K562 (cell line): Measurements from ENCODE around the gene VWA3B. TPM values are rescaled to one million over a fixed set of nuclear protein-coding genes. Genes with fewer than 3 reads are reported as not detected.

ENCODE experiments used
- ATAC-seq: fragments of 200-7000 bp; cut with Tn5 transposase; 3 replicates; pipeline ENCODE4 v1.9.1; 2020; ENCODE audit warnings: moderate library complexity
- BruUV-seq: library from RNA; stranded (reverse); fragments of 400-500 nt; replicated peaks from 2 replicates; lab custom pipeline; 2021; lab: Mats Ljungman, UMichigan
- CTCF ChIA-PET: fragments of 300-600 bp; formaldehyde crosslinking; extraction: SDS; loops from one replicate; lab custom pipeline; 2021; ENCODE audit warnings: low intra/inter-chr PET ratio; lab: Yijun Ruan, JAX
- POLR2A ChIA-PET: fragments of 300-600, 350-650 bp; sonication (Branson Sonifier 250); formaldehyde crosslinking; extraction: SDS; loops from one replicate; lab custom pipeline; 2021; ENCODE audit warnings: antibody characterized with exemption, inconsistent platforms; lab: Yijun Ruan, JAX
- DNase-seq, 4 experiments: peaks; one replicate each; pipeline versions ENCODE4 v3.0.0 to v3.0.0-alpha.2; 2011 to 2018; ENCODE audit warnings: low spot score in 3 of 4, mixed read lengths in 3 of 4; ENCODE audit errors: extremely low read depth in 1 of 4
- FAIRE-seq: peaks from 2 replicates; lab custom pipeline; 2011; peaks lifted over from hg19 to GRCh38; lab: Jason Lieb, UNC
- H2AFZ ChIP-seq: 2 replicates; pipeline ENCODE4 v1.6.0; 2011; ENCODE audit warnings: low read depth, low read length, control low read depth, inconsistent platforms
- H3K27ac ChIP-seq: fragments of 200-600 bp; 3 replicates; pipeline ENCODE4 v1.8.0; 2011; ENCODE audit warnings: low read depth, mild to moderate bottlenecking, control low read depth, inconsistent platforms, low read length, moderate library complexity, mixed read lengths; ENCODE audit errors: extremely low read depth
- H3K27me3 ChIP-seq, 2 experiments: fragments of 300-600 bp in 1 of 2; 2 replicates in 1 of 2; 3 replicates in 1 of 2; pipeline versions ENCODE4 v1.6.0 to v1.8.0; 2011; ENCODE audit warnings: inconsistent platforms in 2 of 2, low read length in 2 of 2, mild to moderate bottlenecking in 1 of 2, mixed read lengths in 1 of 2, moderate library complexity in 1 of 2; ENCODE audit not compliant: control insufficient read depth in 2 of 2, insufficient read depth in 2 of 2
- H3K36me3 ChIP-seq: fragments of 300-600 bp; 3 replicates; pipeline ENCODE4 v1.8.0; 2011; ENCODE audit warnings: mild to moderate bottlenecking, low read length, inconsistent platforms; ENCODE audit not compliant: control insufficient read depth, insufficient read depth
- H3K4me1 ChIP-seq, 2 experiments: fragments of 200-600 bp in 1 of 2; replicated peaks in 1 of 2; 2 replicates in 1 of 2; 3 replicates in 1 of 2; pipeline versions ENCODE4 v1.5.1 to v1.8.0; 2011; ENCODE audit warnings: inconsistent platforms in 2 of 2, low read length in 2 of 2, mild to moderate bottlenecking in 1 of 2, mixed read lengths in 1 of 2, moderate library complexity in 1 of 2; ENCODE audit not compliant: control insufficient read depth in 2 of 2, insufficient read depth in 2 of 2
- H3K4me2 ChIP-seq: 2 replicates; pipeline ENCODE4 v1.6.1; 2011; ENCODE audit warnings: low read length, control low read depth, inconsistent platforms, mixed read lengths; ENCODE audit not compliant: insufficient read depth
- H3K4me3 ChIP-seq: fragments of 200-600 bp; sonication (generic), shearing (Covaris generic); 2 replicates; pipeline ENCODE4 v1.5.1; 2016; ENCODE audit warnings: control low read depth, inconsistent platforms
- H3K79me2 ChIP-seq: fragments of 200-600 bp; 3 replicates; pipeline ENCODE4 v1.8.0; 2011; ENCODE audit warnings: low read length, inconsistent platforms; ENCODE audit not compliant: control insufficient read depth, insufficient read depth
- H3K9ac ChIP-seq, 2 experiments: 2 replicates each; pipeline versions ENCODE4 v1.6.0 to v1.6.1; 2011; ENCODE audit warnings: low read depth in 2 of 2, low read length in 2 of 2, control low read depth in 1 of 2, inconsistent platforms in 1 of 2, mild to moderate bottlenecking in 1 of 2, mixed read lengths in 1 of 2; ENCODE audit not compliant: insufficient read depth in 1 of 2
- H3K9me1 ChIP-seq: one replicate; pipeline ENCODE4 v1.6.0; 2011; ENCODE audit warnings: inconsistent platforms, mild to moderate bottlenecking, low read length, moderate library complexity; ENCODE audit not compliant: control insufficient read depth, insufficient read depth
- H3K9me3 ChIP-seq: replicated peaks from 2 replicates; pipeline ENCODE4 v1.5.1; 2011; ENCODE audit warnings: low read depth, low read length, inconsistent platforms; ENCODE audit not compliant: control insufficient read depth, insufficient read depth
- H4K20me1 ChIP-seq: replicated peaks from 2 replicates; pipeline ENCODE4 v1.6.1; 2011; ENCODE audit warnings: low read length, inconsistent platforms, mixed read lengths; ENCODE audit not compliant: control insufficient read depth, insufficient read depth
- IFI16 ChIP-seq: fragments of 250-450 bp; sonication (Bioruptor Pico); IDR thresholded peaks from 2 replicates; pipeline ENCODE4 v2.1.2; 2022; ENCODE audit warnings: mild to moderate bottlenecking, inconsistent platforms
- LEF1 ChIP-seq: fragments of 450-650 bp; IDR thresholded peaks from 2 replicates; pipeline ENCODE4 v1.6.1; 2016; ENCODE audit warnings: mild to moderate bottlenecking
- NR1H2 ChIP-seq: sonication (generic); formaldehyde crosslinking; IDR thresholded peaks from 2 replicates; pipeline ENCODE4 v1.4.0; 2020; ENCODE audit warnings: mild to moderate bottlenecking, missing genetic modification reagents
- NR2C1 ChIP-seq, 2 experiments: fragments of 450-650 bp; IDR thresholded peaks; 2 replicates each; pipeline ENCODE4 v1.6.1; 2017; ENCODE audit warnings: mild to moderate bottlenecking in 2 of 2, antibody characterized with exemption in 1 of 2, inconsistent platforms in 1 of 2, missing compliant biosample characterization in 1 of 2, missing genetic modification characterization in 1 of 2
- SRF ChIP-seq, 2 experiments: fragments of 250-450, 450-650 bp in 1 of 2; sonication (Bioruptor Pico) in 1 of 2; sonication (generic) in 1 of 2; formaldehyde crosslinking; IDR thresholded peaks; 2 replicates each; pipeline versions ENCODE4 v1.5.0 to v1.5.1; 2020 to 2022; ENCODE audit warnings: mild to moderate bottlenecking in 1 of 2, missing genetic modification reagents in 1 of 2
- ZBTB2 ChIP-seq: fragments of 450-650 bp; IDR thresholded peaks from 2 replicates; pipeline ENCODE4 v1.6.1; 2016; ENCODE audit warnings: antibody characterized with exemption
- WGBS: fragments of 100-300 bp; shearing (Covaris generic); methylation state at CpG from one replicate; pipeline ENCODE4 v1.1.6; 2016; ENCODE audit warnings: low coverage, mixed read lengths; ENCODE audit not compliant: insufficient coverage; ENCODE audit errors: missing lambda C conversion rate; 5-methylcytosine and 5-hydroxymethylcytosine counted together
- in situ Hi-C: fragments of 300-500 bp; cut with MboI; formaldehyde crosslinking; loops from 4 replicates; pipeline ENCODE4 v1.15.0; 2018; ENCODE audit warnings: inconsistent platforms, mixed read lengths
- intact Hi-C: fragments of 100-400 bp; cut with micrococcal nuclease; formaldehyde crosslinking; loops from 2 replicates; pipeline ENCODE4 v1.14.2; 2022
- polyA plus RNA-seq, 8 experiments: library from polyadenylated mRNA; depleted of rRNA in 4 of 8; stranded (reverse) in 5 of 8; unstranded in 3 of 8; fragments of >200 nt; fragmentation: Nextera tagmentation in 2 of 8; fragmentation: Illumina TruSeq in 1 of 8; extraction: Ambion mirVana in 2 of 8; extraction: Trizol in 1 of 8; gene quantifications; 2 replicates each; pipeline versions ENCODE4 v1.2.1 to v1.2.3, GENCODE V29; 2011 to 2014; ENCODE audit warnings: inconsistent platforms in 1 of 8, missing spikeins in 1 of 8
- total RNA-seq, 7 experiments: library from RNA; depleted of rRNA in 6 of 7; stranded (reverse); fragments of >200 nt in 6 of 7; fragmentation: Illumina TruSeq in 2 of 7; extraction: Trizol in 2 of 7; gene quantifications; 2 replicates each; pipeline versions ENCODE4 v1.2.1 to v1.2.3, GENCODE V29; 2011 to 2021; ENCODE audit warnings: low replicate concordance in 1 of 7
- TF ChIP-seq, protein P1 (sequence below): sonication (generic); formaldehyde crosslinking; IDR thresholded peaks from 2 replicates; pipeline ENCODE4 v1.8.0; 2022; ENCODE audit warnings: missing genetic modification reagents, mild to moderate bottlenecking, moderate library complexity, borderline replicate concordance

Gene VWA3B
- total and polyA plus RNA-seq, 9 of the 15 experiments (the other 6 are each of a cell fraction or from before 2014, with no cell fraction given), result not detected

- no peaks in the 10 kb centered on the region for H3K9me3 ChIP-seq
- H3K4me1 ChIP-seq, result no peaks in the 10 kb centered on the region
- TF ChIP-seq SRF (CRISPR knock-in tag; IDR thresholded peaks at IDR 0.05) (no peak), IFI16 (no peak), LEF1 (no peak), ZBTB2 (no peak), NR1H2 (CRISPR knock-in tag) (no peak), NR2C1 (IDR thresholded peaks at IDR 0.05) (no peak), NR2C1 (tag; IDR thresholded peaks at IDR 0.05) (no peak)
- TF ChIP-seq, protein P1, sequence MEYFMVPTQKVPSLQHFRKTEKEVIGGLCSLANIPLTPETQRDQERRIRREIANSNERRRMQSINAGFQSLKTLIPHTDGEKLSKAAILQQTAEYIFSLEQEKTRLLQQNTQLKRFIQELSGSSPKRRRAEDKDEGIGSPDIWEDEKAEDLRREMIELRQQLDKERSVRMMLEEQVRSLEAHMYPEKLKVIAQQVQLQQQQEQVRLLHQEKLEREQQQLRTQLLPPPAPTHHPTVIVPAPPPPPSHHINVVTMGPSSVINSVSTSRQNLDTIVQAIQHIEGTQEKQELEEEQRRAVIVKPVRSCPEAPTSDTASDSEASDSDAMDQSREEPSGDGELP (CRISPR knock-in tag), result no peak
- no peaks in the 10 kb centered on the region for H4K20me1 ChIP-seq
- 2% methylated on average over 4 of the region's 4 CpGs for WGBS
- no peak overlapping the region for H3K27ac ChIP-seq
- in situ Hi-C loops (no loop called here), intact Hi-C loops (no loop called here)
- no TSS peak for BruUV-seq
- peaks cover 5 to 18% of the 10 kb centered on the region in 2 experiments; a peak in 4 of 5 replicates for H3K27me3 ChIP-seq
- H3K4me3 ChIP-seq, result no peak overlapping the region
- no peaks in the 10 kb centered on the region for H3K79me2 ChIP-seq
- POLR2A ChIA-PET, result no interaction called here
- H2AFZ ChIP-seq, result no peak overlapping the region
- CTCF ChIA-PET, result no interaction called here
- H3K36me3 ChIP-seq, result no peaks in the 10 kb centered on the region
- H3K4me2 ChIP-seq, result no peak overlapping the region
- FAIRE-seq (no peak), DNase-seq (no peak), ATAC-seq (no peak)
- H3K9ac ChIP-seq, result no peak overlapping the region
- H3K9me1 ChIP-seq, result no peaks in the 10 kb centered on the region
These were observed 247.6 kb downstream of the VWA3B start for GRCh38 chr2:98334439-98335078.
